SU-DHL-6 (cell line): Measurements from ENCODE around the gene TJP2.

Experiments
- H2AFZ ChIP-seq: fragments of 200-600 bp; sonication (generic); 2 replicates; pipeline ENCODE4 v1.6.1; 2014; ENCODE audit warnings: low read depth, mild to moderate bottlenecking, moderate library complexity, mixed read lengths, antibody characterized with exemption, low read length; ENCODE audit not compliant: severe bottlenecking
- H3F3A ChIP-seq: fragments of 200-600 bp; shearing (Covaris generic); 2 replicates; pipeline ENCODE4 v1.6.0; 2016; ENCODE audit warnings: antibody characterized with exemption, mild to moderate bottlenecking; ENCODE audit not compliant: insufficient read depth
- H3K27ac ChIP-seq: fragments of 200-600 bp; sonication (generic); 2 replicates; pipeline ENCODE4 v1.5.1; 2016; ENCODE audit warnings: low read depth, mild to moderate bottlenecking, low read length, moderate library complexity, mixed read lengths
- H3K27me3 ChIP-seq: fragments of 200-600 bp; sonication (generic), shearing (Covaris generic); 2 replicates; pipeline ENCODE4 v1.6.0; 2014; ENCODE audit warnings: mild to moderate bottlenecking, low read length
- H3K36me3 ChIP-seq: fragments of 200-600 bp; sonication (generic); 2 replicates; pipeline ENCODE4 v1.6.1; 2014; ENCODE audit warnings: mild to moderate bottlenecking, low read length, mixed read lengths
- H3K4me2 ChIP-seq: fragments of 300-600, 200-600 bp; shearing (Covaris generic), sonication (generic); 2 replicates; pipeline ENCODE4 v1.6.0; 2014; ENCODE audit warnings: low read length, low read depth, mild to moderate bottlenecking; ENCODE audit not compliant: poor library complexity, severe bottlenecking
- H3K4me3 ChIP-seq: fragments of 200-600 bp; sonication (generic); 2 replicates; pipeline ENCODE4 v1.5.1; 2014; ENCODE audit warnings: antibody characterized with exemption, low read length, mild to moderate bottlenecking, mixed read lengths; ENCODE audit not compliant: insufficient read depth, poor library complexity, severe bottlenecking
- H3K79me2 ChIP-seq: fragments of 200-600 bp; sonication (generic); 2 replicates; pipeline ENCODE4 v1.6.1; 2014; ENCODE audit warnings: mild to moderate bottlenecking, low read length, moderate library complexity; ENCODE audit not compliant: insufficient read depth
- H3K9ac ChIP-seq: fragments of 200-600 bp; sonication (generic); 2 replicates; pipeline ENCODE4 v1.7.0; 2014; ENCODE audit warnings: mild to moderate bottlenecking, low read length
- H3K9me2 ChIP-seq: fragments of 200-600 bp; sonication (generic); replicated peaks from 2 replicates; pipeline ENCODE4 v1.6.1; 2014; ENCODE audit warnings: low read length; ENCODE audit not compliant: insufficient read depth
- H3K9me3 ChIP-seq: fragments of 200-600 bp; sonication (generic); 2 replicates; pipeline ENCODE4 v1.6.1; 2014; ENCODE audit warnings: low read length, mixed read lengths; ENCODE audit not compliant: insufficient read depth
- H4K20me1 ChIP-seq: fragments of 200-600 bp; sonication (generic); 2 replicates; pipeline ENCODE4 v1.6.1; 2014; ENCODE audit warnings: low read depth, mild to moderate bottlenecking, antibody characterized with exemption, low read length, moderate library complexity, mixed read lengths
- CTCF ChIP-seq: fragments of 200-600 bp; sonication (generic); IDR thresholded peaks from one replicate; pipeline ENCODE4 v1.5.1; 2017; ENCODE audit warnings: antibody characterized with exemption, mild to moderate bottlenecking, low read length, moderate library complexity; ENCODE audit not compliant: insufficient read depth, poor library complexity, severe bottlenecking
- EZH2phosphoT487 ChIP-seq: fragments of 200-600 bp; sonication (generic), shearing (Covaris generic); conservative IDR thresholded peaks from 2 replicates; pipeline ENCODE4 v1.6.1; 2018; ENCODE audit warnings: mild to moderate bottlenecking, antibody characterized with exemption, low read length, moderate library complexity, mixed read lengths

Gene TJP2

DNA sequence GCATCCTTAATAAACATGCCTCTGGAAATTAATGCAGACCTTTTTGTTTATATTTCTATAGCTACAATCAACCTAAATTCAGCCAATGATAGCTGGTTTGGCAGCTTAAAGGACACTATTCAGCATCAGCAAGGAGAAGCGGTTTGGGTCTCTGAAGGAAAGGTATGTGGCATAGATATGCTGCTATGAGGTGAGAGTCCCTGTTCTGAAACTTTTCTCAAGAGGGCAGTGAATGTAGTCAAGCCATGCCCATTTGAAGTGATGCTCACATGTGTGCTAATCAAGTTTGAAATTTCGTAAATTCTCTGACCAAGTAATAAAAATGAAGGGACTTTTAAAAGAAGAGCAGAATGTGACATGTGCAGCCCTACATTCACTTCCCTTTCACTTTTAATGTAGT, 72.6 kb downstream of the TJP2 start:
- Histone ChIP-seq H3K36me3 (no peaks in the 10 kb centered on the region), H3K79me2 (no peaks in the 10 kb centered on the region), H3K27me3 (no peaks in the 10 kb centered on the region), H3K27ac (no peak overlapping the region), H3K4me3 (no peak overlapping the region), H3F3A (no peaks in the 10 kb centered on the region), H3K9ac (no peak overlapping the region), H3K9me2 (no peaks in the 10 kb centered on the region), H3K4me2 (no peak overlapping the region), H2AFZ (no peak overlapping the region), H4K20me1 (no peaks in the 10 kb centered on the region), H3K9me3 (no peaks in the 10 kb centered on the region)
- TF ChIP-seq CTCF (no peak), EZH2phosphoT487 (no peak)

DNA sequence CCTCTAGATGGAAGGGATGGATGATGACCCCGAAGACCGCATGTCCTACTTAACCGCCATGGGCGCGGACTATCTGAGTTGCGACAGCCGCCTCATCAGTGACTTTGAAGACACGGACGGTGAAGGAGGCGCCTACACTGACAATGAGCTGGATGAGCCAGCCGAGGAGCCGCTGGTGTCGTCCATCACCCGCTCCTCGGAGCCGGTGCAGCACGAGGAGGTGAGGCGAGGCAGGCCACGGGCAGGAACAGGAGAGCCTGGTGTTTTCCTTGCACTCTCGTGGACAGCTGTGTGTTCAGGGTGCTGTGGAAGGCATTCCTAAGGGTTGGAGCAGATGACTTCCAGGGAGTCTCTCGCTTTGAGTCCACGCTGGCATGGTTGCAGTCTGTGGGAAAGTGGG, 73.9 kb downstream of the TJP2 start:
- H3K9me2 ChIP-seq: no peaks in the 10 kb centered on the region
- no peaks in the 10 kb centered on the region for H3K9me3 ChIP-seq
- H3K36me3 ChIP-seq: no peaks in the 10 kb centered on the region
- no peak overlapping the region for H3K4me3 ChIP-seq
- H3K27me3 ChIP-seq: no peaks in the 10 kb centered on the region
- H3K9ac ChIP-seq: no peak overlapping the region
- no peak for TF ChIP-seq EZH2phosphoT487
- TF ChIP-seq CTCF: no peak
- H3K27ac ChIP-seq: no peak overlapping the region
- H3K79me2 ChIP-seq: no peaks in the 10 kb centered on the region
- no peak overlapping the region for H2AFZ ChIP-seq
- H3F3A ChIP-seq: no peaks in the 10 kb centered on the region
- H3K4me2 ChIP-seq: no peak overlapping the region
- no peaks in the 10 kb centered on the region for H4K20me1 ChIP-seq

- TF ChIP-seq CTCF (no peak), EZH2phosphoT487 (no peak)
- Histone ChIP-seq H3K9ac (no peak overlapping the region), H3K9me2 (no peaks in the 10 kb centered on the region), H3K27ac (no peak overlapping the region), H3K79me2 (no peaks in the 10 kb centered on the region), H3K4me3 (no peak overlapping the region), H3F3A (no peaks in the 10 kb centered on the region), H3K4me2 (no peak overlapping the region), H3K9me3 (no peaks in the 10 kb centered on the region), H3K27me3 (no peaks in the 10 kb centered on the region), H2AFZ (no peak overlapping the region), H3K36me3 (no peaks in the 10 kb centered on the region), H4K20me1 (no peaks in the 10 kb centered on the region)
These were observed 75.3 kb downstream of the TJP2 start for GRCh38 chr9:69249337-69249736.

DNA sequence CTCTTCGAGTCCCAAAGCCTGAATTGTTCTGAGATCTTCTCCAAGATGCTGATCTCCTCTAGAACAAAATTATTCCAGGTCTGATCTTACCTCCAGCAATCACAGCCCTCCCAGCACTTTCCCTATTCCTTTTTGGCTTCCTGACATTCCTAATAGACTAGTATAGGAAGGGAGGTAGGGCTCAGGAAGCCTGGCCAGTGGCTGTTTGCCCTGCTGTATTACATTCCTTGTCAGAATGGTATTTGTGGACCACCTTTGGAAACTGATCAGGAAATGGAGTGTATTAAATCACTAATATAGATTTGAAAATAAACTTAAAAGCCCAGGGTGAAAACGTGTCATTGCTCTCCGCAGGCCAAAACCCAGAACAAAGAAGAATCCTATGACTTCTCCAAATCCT, 76.6 kb downstream of the TJP2 start:
- Histone ChIP-seq H3K9ac (no peak overlapping the region), H3K9me2 (no peaks in the 10 kb centered on the region), H3K79me2 (no peaks in the 10 kb centered on the region), H4K20me1 (no peaks in the 10 kb centered on the region), H3K36me3 (no peaks in the 10 kb centered on the region), H3F3A (no peaks in the 10 kb centered on the region), H2AFZ (no peak overlapping the region), H3K27ac (no peak overlapping the region), H3K4me2 (no peak overlapping the region), H3K9me3 (no peaks in the 10 kb centered on the region), H3K4me3 (no peak overlapping the region), H3K27me3 (no peaks in the 10 kb centered on the region)
- TF ChIP-seq EZH2phosphoT487 (no peak), CTCF (no peak)
